HEK293 (cell line): ENCODE measurements around the gene ALX1.
"Not testable (repeated sequence)": the region's sequence is repeated elsewhere in the genome, so short reads cannot be mapped to it uniquely, and the experiment has no call there.

Source experiments
- CTCF ChIA-PET: fragments of 350-600 bp; formaldehyde crosslinking; extraction: SDS; loops from one replicate; lab custom pipeline; 2021; ENCODE audit warnings: antibody characterized with exemption; lab: Yijun Ruan, JAX
- POLR2A ChIA-PET: fragments of 300-600 bp; formaldehyde crosslinking; extraction: SDS; loops from one replicate; lab custom pipeline; 2020; ENCODE audit warnings: antibody characterized with exemption, inconsistent platforms; lab: Yijun Ruan, JAX
- H3K27ac ChIP-seq: fragments of 200-500 bp; sonication (Bioruptor generic); 2 replicates; pipeline ENCODE4 v1.5.1; 2014; ENCODE audit warnings: low read depth, low read length, control low read depth, inconsistent platforms; ENCODE audit errors: extremely low read depth
- H3K36me3 ChIP-seq, 2 experiments: fragments of 200-500 bp in 1 of 2; sonication (Bioruptor generic) in 1 of 2; 1 replicate in 1 of 2; 2 replicates in 1 of 2; pipeline ENCODE4 v1.5.1; 2014 to 2017; ENCODE audit warnings: inconsistent platforms in 2 of 2, low read length in 2 of 2; ENCODE audit not compliant: control insufficient read depth in 2 of 2, insufficient read depth in 1 of 2
- H3K4me1 ChIP-seq: fragments of 200-500 bp; sonication (Bioruptor generic); 2 replicates; pipeline ENCODE4 v1.5.1; 2014; ENCODE audit warnings: mild to moderate bottlenecking, low read length, inconsistent platforms; ENCODE audit not compliant: control insufficient read depth, insufficient read depth
- H3K4me3 ChIP-seq: 2 replicates; pipeline ENCODE4 v1.5.1; 2011; ENCODE audit warnings: low read depth, mild to moderate bottlenecking, control low read depth, low read length, moderate library complexity
- H3K9me3 ChIP-seq: fragments of 200-500 bp; sonication (Bioruptor generic); 2 replicates; pipeline ENCODE4 v1.5.1; 2014; ENCODE audit warnings: low read depth, low read length, inconsistent platforms; ENCODE audit not compliant: control insufficient read depth, insufficient read depth
- CTCF ChIP-seq: fragments of 450-650 bp; formaldehyde crosslinking; IDR thresholded peaks from 2 replicates; pipeline ENCODE4 v1.5.1; 2016; ENCODE audit warnings: missing biosample characterization, missing genetic modification characterization
- OSR2 ChIP-seq: fragments of 450-650 bp; formaldehyde crosslinking; IDR thresholded peaks from 2 replicates; pipeline ENCODE4 v1.5.1; 2016; ENCODE audit warnings: missing biosample characterization, missing genetic modification characterization
- ZBTB17 ChIP-seq: fragments of 450-650 bp; formaldehyde crosslinking; IDR thresholded peaks from 2 replicates; pipeline ENCODE4 v1.5.1; 2016; ENCODE audit warnings: missing biosample characterization, missing genetic modification characterization
- ZBTB6 ChIP-seq: fragments of 450-650 bp; formaldehyde crosslinking; IDR thresholded peaks from 2 replicates; pipeline ENCODE4 v1.5.1; 2017; ENCODE audit warnings: missing biosample characterization, missing genetic modification characterization
- ZFP3 ChIP-seq: fragments of 450-650 bp; formaldehyde crosslinking; IDR thresholded peaks from 2 replicates; pipeline ENCODE4 v1.5.1; 2016; ENCODE audit warnings: low read depth, missing biosample characterization, missing genetic modification characterization
- ZNF148 ChIP-seq: fragments of 450-650 bp; formaldehyde crosslinking; IDR thresholded peaks from 2 replicates; pipeline ENCODE4 v1.5.0; 2017; ENCODE audit warnings: missing biosample characterization, missing genetic modification characterization, borderline replicate concordance
- ZNF174 ChIP-seq: fragments of 450-650 bp; formaldehyde crosslinking; IDR thresholded peaks from 2 replicates; pipeline ENCODE4 v1.5.0; 2017; ENCODE audit warnings: missing biosample characterization, mild to moderate bottlenecking, missing genetic modification characterization
- ZNF433 ChIP-seq: fragments of 450-650 bp; formaldehyde crosslinking; IDR thresholded peaks from 2 replicates; pipeline ENCODE4 v1.5.1; 2016; ENCODE audit warnings: missing biosample characterization, missing genetic modification characterization, low read depth
- ZNF549 ChIP-seq: fragments of 450-650 bp; IDR thresholded peaks from 2 replicates; pipeline ENCODE4 v1.5.1; 2018; ENCODE audit warnings: missing biosample characterization, missing genetic modification characterization, mild to moderate bottlenecking, inconsistent platforms, moderate library complexity
- ZNF585B ChIP-seq: fragments of 450-650 bp; formaldehyde crosslinking; IDR thresholded peaks from 2 replicates; pipeline ENCODE4 v1.5.1; 2016; ENCODE audit warnings: missing biosample characterization, missing genetic modification characterization
- ZNF654 ChIP-seq: fragments of 450-650 bp; formaldehyde crosslinking; IDR thresholded peaks from 2 replicates; pipeline ENCODE4 v1.5.1; 2016; ENCODE audit warnings: low read depth, missing biosample characterization, missing genetic modification characterization
- ZNF677 ChIP-seq: fragments of 450-650 bp; IDR thresholded peaks from 2 replicates; pipeline ENCODE4 v1.5.0; 2018; ENCODE audit warnings: missing biosample characterization, mild to moderate bottlenecking, missing genetic modification characterization, moderate library complexity
- ZNF776 ChIP-seq: fragments of 450-650 bp; formaldehyde crosslinking; IDR thresholded peaks from 2 replicates; pipeline ENCODE4 v1.5.0; 2017; ENCODE audit warnings: missing biosample characterization, missing genetic modification characterization, borderline replicate concordance

Gene ALX1

GRCh38 chr12:85310025-85310424 lies 30.0 kb downstream of the ALX1 start (continued):
- TF ChIP-seq ZBTB17 (tag by site-specific recombination), result no peak
- no peak for TF ChIP-seq ZNF585B (tag by site-specific recombination)
- no peak for TF ChIP-seq ZFP3
- no peak for TF ChIP-seq ZNF433 (tag by site-specific recombination)
- TF ChIP-seq ZNF549 (tag by site-specific recombination), result 0 out of 2 replicates have a peak, but pooled peaks have one; percentile 60

GRCh38 chr12:85310456-85311076 lies 30.5 kb downstream of the ALX1 start:
- ChIA-PET POLR2A (no interaction called here), CTCF (interaction anchor here (0.6 to 1.3 kb wide), 15 partner anchors 18 to 389 kb away, joined by 3 to 7 read pairs (median 4); no protein-coding TSS in a partner anchor)
- H3K4me3 ChIP-seq, result no peak overlapping the region
- no peaks in the 10 kb centered on the region for H3K9me3 ChIP-seq
- no peak overlapping the region for H3K27ac ChIP-seq
- peaks cover 10% of the 10 kb centered on the region for H3K4me1 ChIP-seq
- TF ChIP-seq ZNF776 (no peak), ZNF654 (tag by site-specific recombination) (0 out of 2 replicates have a peak, but pooled peaks have one; percentile 23), ZNF174 (no peak)
- H3K36me3 ChIP-seq, result no peaks in the 10 kb centered on the region

GRCh38 chr12:85317866-85318636 lies 38.0 kb downstream of the ALX1 start:
- CTCF ChIA-PET, H3K4me1 ChIP-seq, H3K27ac ChIP-seq, POLR2A ChIA-PET, H3K4me3 ChIP-seq, H3K36me3 ChIP-seq, H3K9me3 ChIP-seq: not testable (repeated sequence)

GRCh38 chr12:85322715-85323114 lies 42.7 kb downstream of the ALX1 start:
- Histone ChIP-seq H3K4me1 (no peaks in the 10 kb centered on the region), H3K4me3 (no peak overlapping the region), H3K36me3 (no peaks in the 10 kb centered on the region), H3K9me3 (no peaks in the 10 kb centered on the region), H3K27ac (no peak overlapping the region)
- TF ChIP-seq CTCF (tag by site-specific recombination) (peak; percentile 14; the same call in 1 of the 2 replicates), ZNF677 (tag by site-specific recombination) (peak; percentile 51; the same call in 1 of the 2 replicates), ZBTB6 (tag by site-specific recombination) (no peak), OSR2 (no peak), ZNF654 (tag by site-specific recombination) (0 out of 2 replicates have a peak, but pooled peaks have one; percentile 8), ZNF148 (tag by site-specific recombination) (no peak)
- ChIA-PET CTCF (no interaction called here), POLR2A (no interaction called here)
